AG20443 (cell line): Measurements from ENCODE around the gene MIER1.
"Not testable (repeated sequence)": the region's sequence is repeated elsewhere in the genome, so short reads cannot be mapped to it uniquely, and the experiment has no call there.

Experiments
- DNase-seq: peaks from one replicate; pipeline ENCODE4 v3.0.0; 2012; ENCODE audit warnings: low spot score, mixed read lengths

Gene MIER1

GRCh38 chr1:66924756-66925557 lies at the start of gene MIER1, which contains the start of gene DNAI4:
Gene MIER1 (plus strand): TSS chr1:66924990. CDS start chr1:66925029, 39 bp downstream.
Gene DNAI4 (minus strand): TSS chr1:66924856. CDS start chr1:66924831, 25 bp downstream.
- DNase-seq = peak; percentile 99

GRCh38 chr1:66876664-66877063 lies 48.1 kb upstream of the MIER1 start:
- DNase-seq = no peak

- no peak for DNase-seq
Observed at GRCh38 chr1:66889030-66889429, 35.8 kb upstream of the MIER1 start.

- DNase-seq = no peak
Observed at GRCh38 chr1:66890621-66891020, 34.2 kb upstream of the MIER1 start.

- no peak for DNase-seq
Observed at GRCh38 chr1:66893712-66894111, 31.1 kb upstream of the MIER1 start.

GRCh38 chr1:66915203-66915602 lies 9.6 kb upstream of the MIER1 start:
- not testable (repeated sequence) for DNase-seq

- peak; percentile 17 for DNase-seq
Observed at GRCh38 chr1:66916320-66916719, 8.5 kb upstream of the MIER1 start.

GRCh38 chr1:66917476-66917875 lies 7.3 kb upstream of the MIER1 start:
- no peak for DNase-seq

GRCh38 chr1:66919063-66919462 lies 5.7 kb upstream of the MIER1 start:
- DNase-seq = no peak

- DNase-seq = no peak
Observed at GRCh38 chr1:66919828-66920227, 5.0 kb upstream of the MIER1 start.

- DNase-seq = no peak
Observed at GRCh38 chr1:66920543-66920942, 4.2 kb upstream of the MIER1 start.

- no peak for DNase-seq
Observed at GRCh38 chr1:66925558-66925910, 744 bp downstream of the MIER1 start.

GRCh38 chr1:66925944-66926343 lies 1.2 kb downstream of the MIER1 start:
- DNase-seq = no peak

GRCh38 chr1:66927528-66927927 lies 2.7 kb downstream of the MIER1 start:
- DNase-seq = no peak

GRCh38 chr1:66929146-66929688 lies 4.4 kb downstream of the MIER1 start:
- DNase-seq = no peak

GRCh38 chr1:66929691-66929998 lies 4.9 kb downstream of the MIER1 start:
- DNase-seq = no peak

- DNase-seq = peak; percentile 95
Observed at GRCh38 chr1:66929999-66930822, 5.4 kb downstream of the MIER1 start.

GRCh38 chr1:66930823-66931174 lies 6.0 kb downstream of the MIER1 start:
- DNase-seq = no peak

- DNase-seq = no peak
Observed at GRCh38 chr1:66931590-66931989, 6.8 kb downstream of the MIER1 start.

- no peak for DNase-seq
Observed at GRCh38 chr1:66932291-66932690, 7.5 kb downstream of the MIER1 start.

GRCh38 chr1:66933887-66934700 lies 9.3 kb downstream of the MIER1 start:
- DNase-seq = no peak

GRCh38 chr1:66937529-66938234 lies 12.9 kb downstream of the MIER1 start:
- no peak for DNase-seq
